GM23338 (cell line): ENCODE measurements around the gene EMID1. TPM values are rescaled to one million over a fixed set of nuclear protein-coding genes. Genes with fewer than 3 reads are reported as not detected.

Experiments
- ATAC-seq: fragments of 200-7000 bp; cut with Tn5 transposase; 3 replicates; pipeline ENCODE4 v1.9.1; 2020
- DNase-seq: peaks from one replicate; pipeline ENCODE4 v3.0.0-alpha.2; 2015; ENCODE audit warnings: low spot score
- H2AFZ ChIP-seq: fragments of 200-600 bp; sonication (generic); 2 replicates; pipeline ENCODE4 v1.8.0; 2016; ENCODE audit warnings: antibody characterized with exemption, mild to moderate bottlenecking, moderate library complexity
- H3F3A ChIP-seq: fragments of 200-600 bp; sonication (generic); replicated peaks from 2 replicates; pipeline ENCODE4 v1.8.0; 2017; ENCODE audit warnings: antibody characterized with exemption, mixed run types, low read depth
- H3K27ac ChIP-seq: fragments of 200-600 bp; sonication (generic); 2 replicates; pipeline ENCODE4 v1.6.1; 2016; ENCODE audit warnings: low read depth
- H3K27me3 ChIP-seq: fragments of 200-600 bp; sonication (generic); 2 replicates; pipeline ENCODE4 v1.8.0; 2016; ENCODE audit warnings: mild to moderate bottlenecking, mixed run types, moderate library complexity; ENCODE audit not compliant: insufficient read depth
- H3K36me3 ChIP-seq: fragments of 200-600 bp; sonication (generic); 2 replicates; pipeline ENCODE4 v1.8.0; 2016; ENCODE audit warnings: mild to moderate bottlenecking; ENCODE audit not compliant: insufficient read depth
- H3K4me1 ChIP-seq: fragments of 200-600 bp; sonication (generic); 2 replicates; pipeline ENCODE4 v1.8.0; 2016; ENCODE audit warnings: mild to moderate bottlenecking, moderate library complexity; ENCODE audit not compliant: insufficient read depth
- H3K4me2 ChIP-seq: fragments of 200-600 bp; sonication (generic); 2 replicates; pipeline ENCODE4 v1.7.1; 2017; ENCODE audit warnings: mixed run types
- H3K4me3 ChIP-seq: fragments of 200-600 bp; sonication (generic); 2 replicates; pipeline ENCODE4 v1.6.1; 2016; ENCODE audit warnings: mixed run types
- H3K79me2 ChIP-seq: fragments of 200-600 bp; sonication (generic); replicated peaks from 2 replicates; pipeline ENCODE4 v1.8.0; 2017; ENCODE audit warnings: mild to moderate bottlenecking; ENCODE audit not compliant: insufficient read depth
- H3K9me2 ChIP-seq: fragments of 200-600 bp; sonication (generic); 2 replicates; pipeline ENCODE4 v1.8.0; 2017; ENCODE audit not compliant: insufficient read depth
- H4K20me1 ChIP-seq: fragments of 200-600 bp; sonication (generic); replicated peaks from 2 replicates; pipeline ENCODE4 v1.8.0; 2017; ENCODE audit warnings: mild to moderate bottlenecking; ENCODE audit not compliant: insufficient read depth
- H3K27ac Mint-ChIP-seq: 2 replicates; pipeline ENCODE4 v1.8.0; 2020; ENCODE audit warnings: inconsistent platforms, mild to moderate bottlenecking, moderate library complexity, mixed read lengths
- H3K27me3 Mint-ChIP-seq: 3 replicates; pipeline ENCODE4 v1.8.0; 2022; ENCODE audit warnings: low read depth, mild to moderate bottlenecking, moderate library complexity, mixed read lengths, inconsistent platforms; ENCODE audit not compliant: insufficient read depth, poor library complexity
- H3K36me3 Mint-ChIP-seq: 3 replicates; pipeline ENCODE4 v1.8.0; 2021; ENCODE audit warnings: low read depth, mild to moderate bottlenecking, inconsistent platforms, moderate library complexity, mixed read lengths
- H3K4me1 Mint-ChIP-seq: 3 replicates; pipeline ENCODE4 v1.8.0; 2020; ENCODE audit warnings: mild to moderate bottlenecking, inconsistent platforms, mixed read lengths
- H3K4me3 Mint-ChIP-seq: 3 replicates; pipeline ENCODE4 v1.8.0; 2021; ENCODE audit warnings: moderate library complexity, mild to moderate bottlenecking, inconsistent platforms, mixed read lengths
- H3K9me3 Mint-ChIP-seq: 3 replicates; pipeline ENCODE4 v1.8.0; 2020; ENCODE audit warnings: moderate library complexity, mild to moderate bottlenecking, inconsistent platforms, mixed read lengths
- CREB1 ChIP-seq: fragments of 250-450 bp; sonication (Bioruptor Pico); IDR thresholded peaks from 2 replicates; pipeline ENCODE4 v1.5.0; 2020; ENCODE audit warnings: low read depth, mild to moderate bottlenecking, moderate library complexity
- CTCF ChIP-seq, 2 experiments: fragments of 200-600 bp in 1 of 2; sonication (generic) in 1 of 2; conservative IDR thresholded peaks; 2 replicates each; pipeline versions ENCODE4 v1.5.1 to v1.6.1; 2016 to 2017; ENCODE audit warnings: antibody characterized with exemption in 2 of 2, low read depth in 2 of 2, mild to moderate bottlenecking in 2 of 2, moderate library complexity in 1 of 2
- EZH2 ChIP-seq: fragments of 200-600 bp; sonication (generic); IDR thresholded peaks from one replicate; pipeline ENCODE4 v1.8.0; 2017; ENCODE audit warnings: antibody characterized with exemption, mild to moderate bottlenecking, low read depth; ENCODE audit not compliant: unreplicated experiment
- EZH2phosphoT487 ChIP-seq: fragments of 200-600 bp; sonication (generic); IDR thresholded peaks from one replicate; pipeline ENCODE4 v1.8.1; 2018; ENCODE audit warnings: antibody characterized with exemption; ENCODE audit not compliant: unreplicated experiment
- JUNB ChIP-seq: IDR thresholded peaks from one replicate; pipeline ENCODE4 v1.6.1; 2016; ENCODE audit warnings: antibody characterized with exemption; ENCODE audit not compliant: unreplicated experiment
- NANOG ChIP-seq: IDR thresholded peaks from 2 replicates; pipeline ENCODE4 v1.6.1; 2016; ENCODE audit warnings: antibody characterized with exemption, borderline replicate concordance
- POLR2AphosphoS5 ChIP-seq: IDR thresholded peaks from 2 replicates; pipeline ENCODE4 v1.6.1; 2016; ENCODE audit warnings: antibody characterized with exemption, low read depth
- REST ChIP-seq: IDR thresholded peaks from one replicate; pipeline ENCODE4 v1.6.1; 2018; ENCODE audit warnings: antibody characterized with exemption; ENCODE audit not compliant: unreplicated experiment
- STAT1 ChIP-seq: IDR thresholded peaks from one replicate; pipeline ENCODE4 v1.6.1; 2016; ENCODE audit warnings: antibody characterized with exemption; ENCODE audit not compliant: unreplicated experiment
- ZNF114 ChIP-seq: fragments of 250-450 bp; sonication (Bioruptor Pico); IDR thresholded peaks from 2 replicates; pipeline ENCODE4 v1.5.0; 2020; ENCODE audit warnings: mild to moderate bottlenecking, moderate library complexity
- ZNF331 ChIP-seq: fragments of 250-450 bp; sonication (Bioruptor Pico); IDR thresholded peaks from 2 replicates; pipeline ENCODE4 v1.5.0; 2020; ENCODE audit warnings: low read depth, mild to moderate bottlenecking, moderate library complexity
- ZNF462 ChIP-seq: fragments of 250-450 bp; sonication (Bioruptor Pico); IDR thresholded peaks from 2 replicates; pipeline ENCODE4 v1.5.0; 2020; ENCODE audit warnings: mild to moderate bottlenecking, moderate library complexity
- polyA plus RNA-seq: library from polyadenylated mRNA; unstranded; fragments of >200 nt; fragmentation: Nextera tagmentation; extraction: Ambion mirVana; gene quantifications from 2 replicates; pipeline ENCODE4 v1.2.1, GENCODE V29; 2016
- total RNA-seq: library from RNA; depleted of rRNA; stranded (reverse); fragments of >200 nt; shearing (Covaris generic); gene quantifications from 2 replicates; pipeline ENCODE4 v1.2.3, GENCODE V29; 2014
- TF ChIP-seq, protein P1 (sequence below): IDR thresholded peaks from 2 replicates; pipeline ENCODE4 v1.6.1; 2016; ENCODE audit warnings: antibody characterized with exemption

The EMID1 gene
- total and polyA plus RNA-seq, 2 experiments from 2014 or later: 3.0 to 13.4 TPM

GRCh38 chr22:29284196-29284595 lies 78.5 kb downstream of the EMID1 start:
- Histone ChIP-seq H3F3A (peaks cover 18% of the 10 kb centered on the region; the same call in 1 of the 2 replicates), H3K9me2 (no peaks in the 10 kb centered on the region), H3K4me2 (no peak overlapping the region), H3K27me3 (no peaks in the 10 kb centered on the region), H3K36me3 (peaks cover 82% of the 10 kb centered on the region), H3K4me1 (no peaks in the 10 kb centered on the region), H4K20me1 (peaks cover 61% of the 10 kb centered on the region), H3K79me2 (peaks cover 99% of the 10 kb centered on the region), H3K27ac (peak overlapping the region; percentile 63; the same call in 1 of the 2 replicates), H2AFZ (no peak overlapping the region), H3K4me3 (no peak overlapping the region)
- H3K27ac Mint-ChIP-seq: no peak overlapping the region
- peaks cover 12% of the 10 kb centered on the region for H3K27me3 Mint-ChIP-seq
- H3K9me3 Mint-ChIP-seq: no peaks in the 10 kb centered on the region
- no peaks in the 10 kb centered on the region; the same call in 2 of the 3 replicates for H3K4me1 Mint-ChIP-seq
- ATAC-seq (no peak), DNase-seq (no peak)
- TF ChIP-seq REST (no peak), EZH2 (no peak), NANOG (no peak), CTCF (conservative IDR thresholded peaks at IDR 0.05; ENCODE audit: low read depth in 2 of 2) (no peak), STAT1 (no peak), EZH2phosphoT487 (no peak), ZNF331 (CRISPR knock-in tag) (no peak), CREB1 (CRISPR knock-in tag) (no peak), ZNF114 (no peak), ZNF462 (no peak), POLR2AphosphoS5 (no peak), JUNB (no peak)
- TF ChIP-seq, protein P1, sequence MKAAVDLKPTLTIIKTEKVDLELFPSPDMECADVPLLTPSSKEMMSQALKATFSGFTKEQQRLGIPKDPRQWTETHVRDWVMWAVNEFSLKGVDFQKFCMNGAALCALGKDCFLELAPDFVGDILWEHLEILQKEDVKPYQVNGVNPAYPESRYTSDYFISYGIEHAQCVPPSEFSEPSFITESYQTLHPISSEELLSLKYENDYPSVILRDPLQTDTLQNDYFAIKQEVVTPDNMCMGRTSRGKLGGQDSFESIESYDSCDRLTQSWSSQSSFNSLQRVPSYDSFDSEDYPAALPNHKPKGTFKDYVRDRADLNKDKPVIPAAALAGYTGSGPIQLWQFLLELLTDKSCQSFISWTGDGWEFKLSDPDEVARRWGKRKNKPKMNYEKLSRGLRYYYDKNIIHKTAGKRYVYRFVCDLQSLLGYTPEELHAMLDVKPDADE: no peak
- H3K4me3 Mint-ChIP-seq: no peak overlapping the region
- H3K36me3 Mint-ChIP-seq: peaks cover 99% of the 10 kb centered on the region
